AG10803 (cell line): ENCODE data around the gene PTGDR.

Experiments
- DNase-seq: peaks from one replicate; pipeline ENCODE4 v3.0.0; 2010; ENCODE audit warnings: low read depth
- H3K4me3 ChIP-seq: 2 replicates; pipeline ENCODE4 v1.5.1; 2011; ENCODE audit warnings: mild to moderate bottlenecking, low read length, control low read depth
- TF ChIP-seq, protein P1 (sequence below): conservative IDR thresholded peaks from 2 replicates; pipeline ENCODE4 v1.5.1; 2011; ENCODE audit warnings: mild to moderate bottlenecking, low read length, control low read depth, inconsistent platforms

The PTGDR gene

DNA sequence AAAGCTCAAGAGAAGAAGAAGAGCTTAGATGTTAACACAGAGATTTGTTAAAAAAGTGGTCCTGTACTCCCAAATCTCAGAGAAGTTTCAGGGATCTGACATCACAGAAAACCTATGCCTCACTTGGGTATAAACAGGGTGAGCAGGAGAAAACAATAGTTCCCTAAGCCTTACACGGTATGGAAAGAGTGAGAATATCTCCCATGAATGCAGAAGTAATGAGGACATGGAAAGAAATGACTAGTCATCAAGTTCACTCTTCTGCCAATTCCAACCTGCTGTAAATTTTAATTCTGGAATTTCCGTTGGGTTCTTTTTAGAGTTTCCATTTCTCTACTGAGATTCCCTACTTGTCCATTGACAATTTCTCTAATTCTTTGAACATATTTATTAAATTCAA is 40.4 kb downstream of the PTGDR start:
- peak; percentile 45 for DNase-seq
- TF ChIP-seq, protein P1, sequence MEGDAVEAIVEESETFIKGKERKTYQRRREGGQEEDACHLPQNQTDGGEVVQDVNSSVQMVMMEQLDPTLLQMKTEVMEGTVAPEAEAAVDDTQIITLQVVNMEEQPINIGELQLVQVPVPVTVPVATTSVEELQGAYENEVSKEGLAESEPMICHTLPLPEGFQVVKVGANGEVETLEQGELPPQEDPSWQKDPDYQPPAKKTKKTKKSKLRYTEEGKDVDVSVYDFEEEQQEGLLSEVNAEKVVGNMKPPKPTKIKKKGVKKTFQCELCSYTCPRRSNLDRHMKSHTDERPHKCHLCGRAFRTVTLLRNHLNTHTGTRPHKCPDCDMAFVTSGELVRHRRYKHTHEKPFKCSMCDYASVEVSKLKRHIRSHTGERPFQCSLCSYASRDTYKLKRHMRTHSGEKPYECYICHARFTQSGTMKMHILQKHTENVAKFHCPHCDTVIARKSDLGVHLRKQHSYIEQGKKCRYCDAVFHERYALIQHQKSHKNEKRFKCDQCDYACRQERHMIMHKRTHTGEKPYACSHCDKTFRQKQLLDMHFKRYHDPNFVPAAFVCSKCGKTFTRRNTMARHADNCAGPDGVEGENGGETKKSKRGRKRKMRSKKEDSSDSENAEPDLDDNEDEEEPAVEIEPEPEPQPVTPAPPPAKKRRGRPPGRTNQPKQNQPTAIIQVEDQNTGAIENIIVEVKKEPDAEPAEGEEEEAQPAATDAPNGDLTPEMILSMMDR = no peak
- no peak overlapping the region for H3K4me3 ChIP-seq

GRCh38 chr14:52310541-52310940 is 43.0 kb downstream of the PTGDR start:
- no peak for DNase-seq
- H3K4me3 ChIP-seq = no peak overlapping the region
- TF ChIP-seq, protein P1 = no peak

- H3K4me3 ChIP-seq = peak overlapping the region; percentile 77
- TF ChIP-seq, protein P1 = no peak
- peak; percentile 68 for DNase-seq
Measured at GRCh38 chr14:52312931-52313355, 45.4 kb downstream of the PTGDR start.

DNA sequence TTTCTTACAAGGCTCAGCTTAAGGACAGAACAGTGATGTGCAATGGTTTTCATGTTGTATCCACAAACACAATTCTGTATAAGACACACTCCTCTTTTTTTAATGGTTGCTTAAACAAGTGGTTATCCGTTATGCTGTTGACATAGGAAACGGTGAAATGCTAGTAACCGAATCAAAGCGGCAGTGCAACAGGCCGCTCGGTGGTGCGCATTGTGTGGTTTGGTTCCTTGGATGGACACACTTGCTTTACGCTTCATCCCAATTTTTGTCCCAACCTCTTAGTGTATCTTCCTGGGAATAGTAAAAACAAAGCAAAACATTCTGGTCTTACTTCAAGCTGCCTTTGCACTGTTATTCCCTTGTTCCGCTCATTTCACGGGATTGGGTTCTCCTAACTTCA is 46.0 kb downstream of the PTGDR start:
- peak overlapping the region; percentile 77 for H3K4me3 ChIP-seq
- DNase-seq = peak; percentile 25
- TF ChIP-seq, protein P1 = no peak; the same call in 1 of the 2 replicates

GRCh38 chr14:52313903-52314594 is 46.6 kb downstream of the PTGDR start, which contains the start of gene PTGER2:
Gene PTGER2, plus strand, starts transcription at chr14:52314312. Its CDS starts 237 bp downstream, at chr14:52314549.
- TF ChIP-seq, protein P1 = no peak
- H3K4me3 ChIP-seq = peak within 1 kb of the TSS; percentile 77
- peak; percentile 80 for DNase-seq

- H3K4me3 ChIP-seq = peak overlapping the region; percentile 77
- TF ChIP-seq, protein P1 = no peak
- peak; percentile 20 for DNase-seq
Measured at GRCh38 chr14:52314595-52315354, 47.3 kb downstream of the PTGDR start.
